Measurements from ENCODE around the gene LSR. TPM values are rescaled to one million over a fixed set of nuclear protein-coding genes. Genes with fewer than 3 reads are reported as not detected.

Gene LSR
- total and polyA plus RNA-seq, 2 of the 4 experiments (the other 2 are of a cell fraction) = 0.18 to 0.44 TPM

- Histone ChIP-seq H4K5ac (ENCODE audit: low read depth, low read length) (no peak overlapping the region), H3K23ac (ENCODE audit: low read depth, low read length) (no peak overlapping the region), H3K36me3 (ENCODE audit: control insufficient read depth, insufficient read depth, low read length) (peaks cover 16% of the 10 kb centered on the region; the same call in 1 of the 2 replicates), H3K9ac (ENCODE audit: low read depth, low read length) (no peak overlapping the region), H3K27me3 (ENCODE audit: control insufficient read depth, insufficient read depth, low read length) (peaks cover 27% of the 10 kb centered on the region), H3K4me2 (ENCODE audit: low read depth, low read length) (no peak overlapping the region), H4K20me1 (ENCODE audit: insufficient read depth, low read length) (no peaks in the 10 kb centered on the region), H3K4ac (ENCODE audit: low read depth, low read length) (no peak overlapping the region), H3K56ac (ENCODE audit: extremely low read depth, insufficient read depth, low read length) (no peak overlapping the region), H2BK5ac (ENCODE audit: low read depth, low read length, poor library complexity, severe bottlenecking) (no peak overlapping the region), H2AFZ (replicated peaks; ENCODE audit: low read length, poor library complexity) (no peak overlapping the region), H3K79me1 (ENCODE audit: low read depth in 1 of 2, low read length in 2 of 2) (0 out of 4 replicates have a peak, but pooled peaks cover 0 to 3% of the 10 kb centered on the region in 2 experiments), H4K8ac (ENCODE audit: low read depth in 2 of 2, low read length in 2 of 2) (no peak overlapping the region), H2BK20ac (ENCODE audit: low read depth, low read length) (no peak overlapping the region), H2AK9ac (replicated peaks; ENCODE audit: low read depth, low read length, poor library complexity) (no peak overlapping the region), H3K14ac (replicated peaks; ENCODE audit: low read depth, low read length) (no peak overlapping the region), H3K4me1 (ENCODE audit: control insufficient read depth, insufficient read depth, low read length) (no peaks in the 10 kb centered on the region), H3K9me3 (ENCODE audit: control insufficient read depth, insufficient read depth, low read length) (no peaks in the 10 kb centered on the region), H3K9me1 (ENCODE audit: insufficient read depth, low read length) (no peaks in the 10 kb centered on the region), H3K4me3 (ENCODE audit: insufficient read depth, low read depth, low read length) (no peak overlapping the region), H4K91ac (ENCODE audit: insufficient read depth, low read depth, low read length) (no peak overlapping the region), H2BK120ac (ENCODE audit: low read depth, low read length) (no peak overlapping the region), H2BK15ac (ENCODE audit: low read depth, low read length) (no peak overlapping the region), H3K18ac (ENCODE audit: low read depth, low read length) (no peak overlapping the region), H3K27ac (ENCODE audit: insufficient read depth, low read length) (no peak overlapping the region), H2AK5ac (ENCODE audit: low read depth, low read length) (no peak overlapping the region)
- no TSS peak for BruUV-seq (replicated peaks)
- no peak for TF ChIP-seq MAFK (IDR thresholded peaks at IDR 0.05; ENCODE audit: low read depth, low read length)
- TF ChIP-seq RFX5 (IDR thresholded peaks at IDR 0.05; ENCODE audit: low read depth, low read length) = no peak
- no peak for TF ChIP-seq POLR2A (IDR thresholded peaks at IDR 0.05; ENCODE audit: low read depth, low read length)
- no peak for TF ChIP-seq MAZ (IDR thresholded peaks at IDR 0.05; ENCODE audit: borderline replicate concordance, low read depth, low read length)
- no peak for TF ChIP-seq BHLHE40 (IDR thresholded peaks at IDR 0.05; ENCODE audit: low read depth, low read length)
- TF ChIP-seq CHD1 (IDR thresholded peaks at IDR 0.05; ENCODE audit: low read depth, low read length) = no peak
- TF ChIP-seq CTCF (conservative IDR thresholded peaks at IDR 0.05; ENCODE audit: low read depth, low read length) = no peak
- ATAC-seq (ENCODE audit: low read depth) (no peak), DNase-seq (no peak)
- ChIA-PET CTCF (no interaction called here), POLR2A (ENCODE audit: unreplicated experiment) (no interaction called here)
- dilution Hi-C loops (cut with HindIII; ENCODE audit: low sequenced_read_pairs, unreplicated experiment) (no loop called here), intact Hi-C loops (cut with micrococcal nuclease) (no loop called here), in situ Hi-C loops (cut with MboI; ENCODE audit: low sequenced_read_pairs) (no loop called here)
- no CpG with 5 or more reads among the region's 12 CpGs for whole genome bisulfite sequencing, 2 experiments (ENCODE audit: extremely low coverage in 2 of 2, insufficient read length in 1 of 2)
These were observed 31.4 kb downstream of the LSR start for GRCh38 chr19:35279985-35280821.

Measured in IMR-90 (cell line).